Mesothelial cell of epicardium (in vitro differentiated cells): ENCODE data around the gene CACNA1E. TPM values are rescaled to one million over a fixed set of nuclear protein-coding genes. Genes with fewer than 3 reads are reported as not detected.

Experiments
- DNase-seq, 2 experiments: peaks; one replicate each; pipeline ENCODE4 v3.0.0; 2021; ENCODE audit warnings: low spot score in 2 of 2; ENCODE audit not compliant: unreplicated experiment in 2 of 2
- H3K27ac Mint-ChIP-seq: 2 replicates; pipeline ENCODE4 v1.8.0; 2021; ENCODE audit warnings: mixed read lengths
- H3K27me3 Mint-ChIP-seq: 2 replicates; pipeline ENCODE4 v1.8.0; 2021; ENCODE audit warnings: low read depth, mixed read lengths
- H3K36me3 Mint-ChIP-seq: 2 replicates; pipeline ENCODE4 v1.8.0; 2021; ENCODE audit warnings: mixed read lengths
- H3K4me1 Mint-ChIP-seq: 2 replicates; pipeline ENCODE4 v1.8.0; 2021; ENCODE audit warnings: mixed read lengths
- H3K4me3 Mint-ChIP-seq: 2 replicates; pipeline ENCODE4 v1.8.0; 2021; ENCODE audit warnings: mild to moderate bottlenecking, moderate library complexity, mixed read lengths
- H3K9me3 Mint-ChIP-seq: 2 replicates; pipeline ENCODE4 v1.8.0; 2021; ENCODE audit warnings: mixed read lengths
- total RNA-seq: library from RNA; stranded (reverse); gene quantifications from 3 replicates; pipeline ENCODE4 v1.2.1, GENCODE V29; 2021
- TF ChIP-seq, protein P1 (sequence below): fragments of 200-600 bp; sonication (generic); IDR thresholded peaks from one replicate; pipeline ENCODE4 v1.5.0; 2021; ENCODE audit warnings: antibody characterized with exemption; ENCODE audit not compliant: unreplicated experiment

Gene CACNA1E
- total RNA-seq, 1 donor from 2014 or later = 0.60 TPM

DNA sequence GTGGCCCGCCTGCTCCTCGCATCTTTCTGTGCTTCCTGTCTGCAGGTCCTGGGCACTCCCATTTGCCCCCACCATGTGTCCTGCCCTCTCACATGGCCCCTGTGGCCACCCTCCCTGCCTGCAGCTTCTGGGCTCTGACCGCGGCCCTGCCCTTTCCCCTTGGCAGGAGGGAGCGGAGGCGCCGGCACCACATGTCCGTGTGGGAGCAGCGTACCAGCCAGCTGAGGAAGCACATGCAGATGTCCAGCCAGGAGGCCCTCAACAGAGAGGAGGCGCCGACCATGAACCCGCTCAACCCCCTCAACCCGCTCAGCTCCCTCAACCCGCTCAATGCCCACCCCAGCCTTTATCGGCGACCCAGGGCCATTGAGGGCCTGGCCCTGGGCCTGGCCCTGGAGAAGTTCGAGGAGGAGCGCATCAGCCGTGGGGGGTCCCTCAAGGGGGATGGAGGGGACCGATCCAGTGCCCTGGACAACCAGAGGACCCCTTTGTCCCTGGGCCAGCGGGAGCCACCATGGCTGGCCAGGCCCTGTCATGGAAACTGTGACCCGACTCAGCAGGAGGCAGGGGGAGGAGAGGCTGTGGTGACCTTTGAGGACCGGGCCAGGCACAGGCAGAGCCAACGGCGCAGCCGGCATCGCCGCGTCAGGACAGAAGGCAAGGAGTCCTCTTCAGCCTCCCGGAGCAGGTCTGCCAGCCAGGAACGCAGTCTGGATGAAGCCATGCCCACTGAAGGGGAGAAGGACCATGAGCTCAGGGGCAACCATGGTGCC, 249.1 kb downstream of the CACNA1E start:
- H3K27ac Mint-ChIP-seq = no peak overlapping the region
- no peaks in the 10 kb centered on the region for H3K9me3 Mint-ChIP-seq
- DNase-seq = no peak

DNA sequence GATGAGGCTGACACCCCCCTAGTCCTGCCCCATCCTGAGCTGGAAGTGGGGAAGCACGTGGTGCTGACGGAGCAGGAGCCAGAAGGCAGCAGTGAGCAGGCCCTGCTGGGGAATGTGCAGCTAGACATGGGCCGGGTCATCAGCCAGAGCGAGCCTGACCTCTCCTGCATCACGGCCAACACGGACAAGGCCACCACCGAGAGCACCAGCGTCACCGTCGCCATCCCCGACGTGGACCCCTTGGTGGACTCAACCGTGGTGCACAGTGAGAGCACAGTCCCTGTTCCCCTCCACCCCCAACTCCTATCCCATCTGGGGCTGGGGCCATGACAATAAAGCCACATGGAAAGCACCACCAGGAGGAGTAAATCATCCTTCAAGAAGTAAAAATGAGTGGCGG, 250.2 kb downstream of the CACNA1E start:
- Mint-ChIP-seq H3K4me3 (no peak overlapping the region), H3K4me1 (no peaks in the 10 kb centered on the region), H3K27ac (no peak overlapping the region), H3K27me3 (peaks cover 12% of the 10 kb centered on the region), H3K9me3 (no peaks in the 10 kb centered on the region), H3K36me3 (no peaks in the 10 kb centered on the region)
- DNase-seq = no peak
- TF ChIP-seq, protein P1, sequence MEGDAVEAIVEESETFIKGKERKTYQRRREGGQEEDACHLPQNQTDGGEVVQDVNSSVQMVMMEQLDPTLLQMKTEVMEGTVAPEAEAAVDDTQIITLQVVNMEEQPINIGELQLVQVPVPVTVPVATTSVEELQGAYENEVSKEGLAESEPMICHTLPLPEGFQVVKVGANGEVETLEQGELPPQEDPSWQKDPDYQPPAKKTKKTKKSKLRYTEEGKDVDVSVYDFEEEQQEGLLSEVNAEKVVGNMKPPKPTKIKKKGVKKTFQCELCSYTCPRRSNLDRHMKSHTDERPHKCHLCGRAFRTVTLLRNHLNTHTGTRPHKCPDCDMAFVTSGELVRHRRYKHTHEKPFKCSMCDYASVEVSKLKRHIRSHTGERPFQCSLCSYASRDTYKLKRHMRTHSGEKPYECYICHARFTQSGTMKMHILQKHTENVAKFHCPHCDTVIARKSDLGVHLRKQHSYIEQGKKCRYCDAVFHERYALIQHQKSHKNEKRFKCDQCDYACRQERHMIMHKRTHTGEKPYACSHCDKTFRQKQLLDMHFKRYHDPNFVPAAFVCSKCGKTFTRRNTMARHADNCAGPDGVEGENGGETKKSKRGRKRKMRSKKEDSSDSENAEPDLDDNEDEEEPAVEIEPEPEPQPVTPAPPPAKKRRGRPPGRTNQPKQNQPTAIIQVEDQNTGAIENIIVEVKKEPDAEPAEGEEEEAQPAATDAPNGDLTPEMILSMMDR = no peak

More for the DNA sequence above, 249.1 kb downstream of the CACNA1E start:
- TF ChIP-seq, protein P1 = no peak
- H3K4me1 Mint-ChIP-seq = no peaks in the 10 kb centered on the region
- no peaks in the 10 kb centered on the region for H3K36me3 Mint-ChIP-seq
- H3K4me3 Mint-ChIP-seq = no peak overlapping the region
- peaks cover 16% of the 10 kb centered on the region for H3K27me3 Mint-ChIP-seq

DNA sequence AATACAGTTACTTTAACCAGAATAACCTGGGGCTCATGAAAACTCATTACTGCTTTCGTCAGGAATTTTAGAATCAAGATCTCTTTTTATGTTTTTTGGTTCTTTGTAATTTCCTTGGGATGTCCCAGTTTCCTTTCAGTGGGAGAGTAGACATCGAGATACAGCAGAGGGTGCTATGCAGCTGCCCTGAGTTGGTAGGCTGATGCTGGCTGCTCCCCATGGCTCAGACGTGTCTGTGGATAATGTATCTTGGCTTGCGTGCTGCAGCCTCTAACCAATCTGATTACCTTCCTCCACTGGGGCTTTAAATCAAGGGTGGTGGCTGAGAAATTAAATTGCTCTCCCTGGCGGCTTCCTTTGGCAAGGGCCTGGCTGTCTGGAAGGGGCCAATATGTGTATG, 253.7 kb downstream of the CACNA1E start:
- Mint-ChIP-seq H3K27ac (no peak overlapping the region), H3K4me3 (no peak overlapping the region), H3K36me3 (no peaks in the 10 kb centered on the region), H3K9me3 (no peaks in the 10 kb centered on the region), H3K27me3 (peaks cover 26% of the 10 kb centered on the region), H3K4me1 (no peaks in the 10 kb centered on the region)
- DNase-seq = no peak
- TF ChIP-seq, protein P1 = no peak

DNA sequence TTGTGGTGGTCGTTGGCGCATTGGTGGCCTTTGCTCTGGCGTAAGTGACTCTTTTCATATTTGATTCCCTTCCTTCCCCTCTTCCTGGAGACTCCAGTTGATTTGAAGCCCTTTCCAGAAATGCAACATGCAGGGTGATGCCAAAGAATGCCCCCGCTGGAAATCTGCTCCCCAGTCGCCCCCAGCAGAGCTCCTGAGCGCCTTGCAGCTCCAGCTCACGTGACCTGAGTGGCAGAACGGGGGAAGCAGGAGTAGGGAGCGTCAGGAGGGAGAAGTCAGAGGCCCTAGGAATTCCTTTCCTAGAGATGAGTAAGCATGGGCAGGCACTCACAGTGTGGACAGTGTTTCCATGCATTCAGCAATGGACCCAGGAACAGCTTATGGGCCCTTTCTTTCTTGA, 255.9 kb downstream of the CACNA1E start:
- TF ChIP-seq, protein P1 = no peak
- DNase-seq = no peak
- Mint-ChIP-seq H3K27ac (no peak overlapping the region), H3K27me3 (peaks cover 38% of the 10 kb centered on the region), H3K4me3 (no peak overlapping the region), H3K9me3 (no peaks in the 10 kb centered on the region), H3K36me3 (no peaks in the 10 kb centered on the region), H3K4me1 (no peaks in the 10 kb centered on the region)

DNA sequence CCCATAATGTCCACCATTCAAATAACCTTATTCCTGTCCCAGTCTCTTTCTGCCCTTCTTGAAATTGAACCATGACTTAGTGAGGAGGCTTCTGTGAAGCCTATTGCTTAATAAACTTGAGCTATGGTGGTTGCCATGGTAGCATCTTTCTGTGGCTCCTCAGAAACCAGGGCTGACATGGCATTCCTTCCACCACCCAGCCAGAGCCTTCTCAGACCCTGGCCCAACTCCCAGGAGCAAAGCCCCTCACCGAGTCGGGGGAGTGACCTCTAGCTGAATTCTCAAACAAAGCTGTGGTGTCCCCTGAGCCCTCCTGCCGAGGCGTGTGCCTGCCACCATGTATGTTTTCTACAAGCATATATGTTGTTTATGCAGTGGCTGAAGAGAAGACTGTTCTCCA, 259.1 kb downstream of the CACNA1E start:
- Mint-ChIP-seq H3K27me3 (peaks cover 34% of the 10 kb centered on the region), H3K4me3 (no peak overlapping the region), H3K9me3 (no peaks in the 10 kb centered on the region), H3K27ac (no peak overlapping the region), H3K4me1 (no peaks in the 10 kb centered on the region), H3K36me3 (no peaks in the 10 kb centered on the region)
- no peak for DNase-seq
- TF ChIP-seq, protein P1 = no peak
